GM19452 (cell line): Measurements from ENCODE around the gene B3GNT2.
"Not testable (repeated sequence)": the region's sequence is repeated elsewhere in the genome, so short reads cannot be mapped to it uniquely, and the experiment has no call there.

Experiments
- ATAC-seq: cut with Tn5 transposase; IDR thresholded peaks from one replicate; pipeline ENCODE4 v1.9.1; 2021; ENCODE audit not compliant: unreplicated experiment

B3GNT2 gene

GRCh38 chr2:62234755-62235655, 39.1 kb downstream of the B3GNT2 start:
- ATAC-seq, result no peak

- ATAC-seq, result no peak
Measured at GRCh38 chr2:62236499-62236898, 40.6 kb downstream of the B3GNT2 start.

GRCh38 chr2:62238236-62238635, 42.3 kb downstream of the B3GNT2 start:
- no peak for ATAC-seq

- no peak for ATAC-seq
Measured at GRCh38 chr2:62240546-62240945, 44.6 kb downstream of the B3GNT2 start.

GRCh38 chr2:62243983-62244382, 48.1 kb downstream of the B3GNT2 start:
- no peak for ATAC-seq

GRCh38 chr2:62248226-62248625, 52.3 kb downstream of the B3GNT2 start:
- no peak for ATAC-seq

- no peak for ATAC-seq
Measured at GRCh38 chr2:62250239-62250638, 54.3 kb downstream of the B3GNT2 start.

GRCh38 chr2:62254424-62255266, 58.7 kb downstream of the B3GNT2 start:
- no peak for ATAC-seq

- no peak for ATAC-seq
Measured at GRCh38 chr2:62257466-62257865, 61.6 kb downstream of the B3GNT2 start.

GRCh38 chr2:62263076-62263715, 67.3 kb downstream of the B3GNT2 start:
- ATAC-seq, result no peak

GRCh38 chr2:62264186-62264585, 68.3 kb downstream of the B3GNT2 start:
- ATAC-seq, result no peak

GRCh38 chr2:62265106-62265505, 69.2 kb downstream of the B3GNT2 start:
- ATAC-seq, result no peak

GRCh38 chr2:62266433-62267038, 70.6 kb downstream of the B3GNT2 start:
- no peak for ATAC-seq

GRCh38 chr2:62267696-62268095, 71.8 kb downstream of the B3GNT2 start:
- ATAC-seq, result no peak

GRCh38 chr2:62268681-62269188, 72.8 kb downstream of the B3GNT2 start:
- not testable (repeated sequence) for ATAC-seq

GRCh38 chr2:62270728-62271127, 74.8 kb downstream of the B3GNT2 start:
- no peak for ATAC-seq
